Measurements from ENCODE around the gene CUL4A. TPM values are rescaled to one million over a fixed set of nuclear protein-coding genes. Genes with fewer than 3 reads are reported as not detected.

The CUL4A gene
- total and polyA plus RNA-seq, 4 donors, result 19.7 to 69.8 (median 48.4) TPM

- Histone ChIP-seq H3K4me3 (ENCODE audit: low read length in 2 of 2) (no peak overlapping the region), H3K27ac (ENCODE audit: low read depth in 1 of 2, low read length in 2 of 2) (no peak overlapping the region), H3K27me3 (ENCODE audit: control insufficient read depth in 1 of 2, insufficient read depth in 2 of 2, low read length in 1 of 2) (no peaks in the 10 kb centered on the region), H3K9me3 (ENCODE audit: control insufficient read depth, low read length) (no peaks in the 10 kb centered on the region), H3K4me1 (ENCODE audit: control insufficient read depth in 1 of 2, insufficient read depth in 2 of 2, low read length in 2 of 2) (no peaks in the 10 kb centered on the region), H3K36me3 (ENCODE audit: control insufficient read depth in 1 of 2, insufficient read depth in 2 of 2, low read length in 1 of 2) (peaks cover 0 to 1% of the 10 kb centered on the region in 2 donors)
- no peak for DNase-seq
- WGBS, 2 donors, result 74 to 85% methylated on average over 7 of the region's 7 CpGs
- ATAC-seq (ENCODE audit: low FRiP score), result no peak
- intact Hi-C loops (cut with DNase I), result no loop called here
Measured at GRCh38 chr13:113223070-113223469, 13.7 kb downstream of the CUL4A start.

- 86 to 88% methylated on average over 10 of the region's 10 CpGs for WGBS, 2 donors
- Histone ChIP-seq H3K27me3 (ENCODE audit: control insufficient read depth in 1 of 2, insufficient read depth in 2 of 2, low read length in 1 of 2) (no peaks in the 10 kb centered on the region), H3K27ac (ENCODE audit: low read depth in 1 of 2, low read length in 2 of 2) (no peak overlapping the region), H3K9me3 (ENCODE audit: control insufficient read depth, low read length) (no peaks in the 10 kb centered on the region), H3K36me3 (ENCODE audit: control insufficient read depth in 1 of 2, insufficient read depth in 2 of 2, low read length in 1 of 2) (peaks cover 0 to 4% of the 10 kb centered on the region in 2 donors), H3K4me3 (ENCODE audit: low read length in 2 of 2) (no peak overlapping the region), H3K4me1 (ENCODE audit: control insufficient read depth in 1 of 2, insufficient read depth in 2 of 2, low read length in 2 of 2) (no peaks in the 10 kb centered on the region)
- no peak for ATAC-seq (ENCODE audit: low FRiP score)
- intact Hi-C loops (cut with DNase I), result no loop called here
- DNase-seq, result no peak
Measured at GRCh38 chr13:113224486-113224885, 15.1 kb downstream of the CUL4A start.

GRCh38 chr13:113225515-113225914 lies 16.1 kb downstream of the CUL4A start:
- no peak overlapping the region for H3K4me3 ChIP-seq (ENCODE audit: low read length in 2 of 2)
- H3K4me1 ChIP-seq (ENCODE audit: control insufficient read depth in 1 of 2, insufficient read depth in 2 of 2, low read length in 2 of 2), result no peaks in the 10 kb centered on the region
- no peak for ATAC-seq (ENCODE audit: low FRiP score)
- no peaks in the 10 kb centered on the region for H3K27me3 ChIP-seq (ENCODE audit: control insufficient read depth in 1 of 2, insufficient read depth in 2 of 2, low read length in 1 of 2)
- WGBS, 2 donors, result 91 to 94% methylated on average over 7 of the region's 7 CpGs
- H3K36me3 ChIP-seq (ENCODE audit: control insufficient read depth in 1 of 2, insufficient read depth in 2 of 2, low read length in 1 of 2), result peaks cover 0 to 4% of the 10 kb centered on the region in 2 donors
- no peak overlapping the region for H3K27ac ChIP-seq (ENCODE audit: low read depth in 1 of 2, low read length in 2 of 2)
- H3K9me3 ChIP-seq (ENCODE audit: control insufficient read depth, low read length), result no peaks in the 10 kb centered on the region
- no peak for DNase-seq
- intact Hi-C loops (cut with DNase I), result no loop called here

GRCh38 chr13:113226873-113227450 lies 17.5 kb downstream of the CUL4A start:
- WGBS, 2 donors, result 86 to 91% methylated on average over 7 of the region's 7 CpGs
- no peaks in the 10 kb centered on the region for H3K27me3 ChIP-seq (ENCODE audit: control insufficient read depth in 1 of 2, insufficient read depth in 2 of 2, low read length in 1 of 2)
- no peaks in the 10 kb centered on the region for H3K4me1 ChIP-seq (ENCODE audit: control insufficient read depth in 1 of 2, insufficient read depth in 2 of 2, low read length in 2 of 2)
- no peak overlapping the region for H3K27ac ChIP-seq (ENCODE audit: low read depth in 1 of 2, low read length in 2 of 2)
- H3K4me3 ChIP-seq (ENCODE audit: low read length in 2 of 2), result no peak overlapping the region
- peaks cover 0 to 3% of the 10 kb centered on the region in 2 donors for H3K36me3 ChIP-seq (ENCODE audit: control insufficient read depth in 1 of 2, insufficient read depth in 2 of 2, low read length in 1 of 2)
- intact Hi-C loops (cut with DNase I), result no loop called here
- DNase-seq, result no peak
- no peak for ATAC-seq (ENCODE audit: low FRiP score)
- no peaks in the 10 kb centered on the region for H3K9me3 ChIP-seq (ENCODE audit: control insufficient read depth, low read length)

- H3K27me3 ChIP-seq (ENCODE audit: control insufficient read depth in 1 of 2, insufficient read depth in 2 of 2, low read length in 1 of 2), result no peaks in the 10 kb centered on the region
- peaks cover 0 to 3% of the 10 kb centered on the region in 2 donors for H3K36me3 ChIP-seq (ENCODE audit: control insufficient read depth in 1 of 2, insufficient read depth in 2 of 2, low read length in 1 of 2)
- H3K4me3 ChIP-seq (ENCODE audit: low read length in 2 of 2), result no peak overlapping the region
- H3K4me1 ChIP-seq (ENCODE audit: control insufficient read depth in 1 of 2, insufficient read depth in 2 of 2, low read length in 2 of 2), result no peaks in the 10 kb centered on the region
- intact Hi-C loops (cut with DNase I), result no loop called here
- H3K27ac ChIP-seq (ENCODE audit: low read depth in 1 of 2, low read length in 2 of 2), result no peak overlapping the region
- DNase-seq (no peak), ATAC-seq (ENCODE audit: low FRiP score) (no peak)
- WGBS, 2 donors, result 91 to 94% methylated on average over 5 of the region's 5 CpGs
- H3K9me3 ChIP-seq (ENCODE audit: control insufficient read depth, low read length), result no peaks in the 10 kb centered on the region
Measured at GRCh38 chr13:113229161-113229560, 19.7 kb downstream of the CUL4A start.

GRCh38 chr13:113229791-113230190 lies 20.4 kb downstream of the CUL4A start:
- Histone ChIP-seq H3K36me3 (ENCODE audit: control insufficient read depth in 1 of 2, insufficient read depth in 2 of 2, low read length in 1 of 2) (peaks cover 0 to 3% of the 10 kb centered on the region in 2 donors), H3K4me3 (ENCODE audit: low read length in 2 of 2) (no peak overlapping the region), H3K27me3 (ENCODE audit: control insufficient read depth in 1 of 2, insufficient read depth in 2 of 2, low read length in 1 of 2) (no peaks in the 10 kb centered on the region), H3K9me3 (ENCODE audit: control insufficient read depth, low read length) (no peaks in the 10 kb centered on the region), H3K27ac (ENCODE audit: low read depth in 1 of 2, low read length in 2 of 2) (no peak overlapping the region), H3K4me1 (ENCODE audit: control insufficient read depth in 1 of 2, insufficient read depth in 2 of 2, low read length in 2 of 2) (no peaks in the 10 kb centered on the region)
- WGBS, 2 donors, result 90 to 91% methylated on average over 20 of the region's 20 CpGs
- intact Hi-C loops (cut with DNase I), result no loop called here
- no peak for ATAC-seq (ENCODE audit: low FRiP score)
- DNase-seq, result peak in 1 of 2 donors; percentile 66

- DNase-seq, result peak in 1 of 2 donors; percentile 46
- WGBS, 2 donors, result 83 to 85% methylated on average over 12 to 14 of the region's 14 CpGs
- ATAC-seq (ENCODE audit: low FRiP score), result no peak
- no peaks in the 10 kb centered on the region for H3K27me3 ChIP-seq (ENCODE audit: control insufficient read depth in 1 of 2, insufficient read depth in 2 of 2, low read length in 1 of 2)
- no peaks in the 10 kb centered on the region for H3K9me3 ChIP-seq (ENCODE audit: control insufficient read depth, low read length)
- H3K27ac ChIP-seq (ENCODE audit: low read depth in 1 of 2, low read length in 2 of 2), result no peak overlapping the region
- H3K4me1 ChIP-seq (ENCODE audit: control insufficient read depth in 1 of 2, insufficient read depth in 2 of 2, low read length in 2 of 2), result no peaks in the 10 kb centered on the region
- no peak overlapping the region for H3K4me3 ChIP-seq (ENCODE audit: low read length in 2 of 2)
- intact Hi-C loops (cut with DNase I), result no loop called here
- peaks cover 0 to 3% of the 10 kb centered on the region in 2 donors for H3K36me3 ChIP-seq (ENCODE audit: control insufficient read depth in 1 of 2, insufficient read depth in 2 of 2, low read length in 1 of 2)
Measured at GRCh38 chr13:113231306-113232207, 22.1 kb downstream of the CUL4A start.

- H3K9me3 ChIP-seq (ENCODE audit: control insufficient read depth, low read length), result no peaks in the 10 kb centered on the region
- H3K36me3 ChIP-seq (ENCODE audit: control insufficient read depth in 1 of 2, insufficient read depth in 2 of 2, low read length in 1 of 2), result peaks cover 0 to 3% of the 10 kb centered on the region in 2 donors
- intact Hi-C loops (cut with DNase I), result no loop called here
- no peaks in the 10 kb centered on the region for H3K4me1 ChIP-seq (ENCODE audit: control insufficient read depth in 1 of 2, insufficient read depth in 2 of 2, low read length in 2 of 2)
- no peaks in the 10 kb centered on the region for H3K27me3 ChIP-seq (ENCODE audit: control insufficient read depth in 1 of 2, insufficient read depth in 2 of 2, low read length in 1 of 2)
- WGBS, 2 donors, result 81 to 89% methylated on average over 16 to 17 of the region's 18 CpGs
- peak in 1 of 2 donors; percentile 47 for DNase-seq
- H3K4me3 ChIP-seq (ENCODE audit: low read length in 2 of 2), result no peak overlapping the region
- no peak for ATAC-seq (ENCODE audit: low FRiP score)
- H3K27ac ChIP-seq (ENCODE audit: low read depth in 1 of 2, low read length in 2 of 2), result no peak overlapping the region
Measured at GRCh38 chr13:113232208-113233003, 23.0 kb downstream of the CUL4A start.
